Keratinocyte (primary cell): ENCODE results near the gene DNAJB4. TPM values are rescaled to one million over a fixed set of nuclear protein-coding genes. Genes with fewer than 3 reads are reported as not detected.

Experiments
- DNase-seq: peaks from one replicate; pipeline ENCODE4 v3.0.0-alpha.2; 2011; ENCODE audit warnings: low read depth, missing footprints, low spot score
- FAIRE-seq: peaks from 2 replicates; lab custom pipeline; 2011; peaks lifted over from hg19 to GRCh38; lab: Jason Lieb, UNC
- H2AFZ ChIP-seq: 2 replicates; pipeline ENCODE4 v1.6.0; 2012; ENCODE audit warnings: low read length, control low read depth, inconsistent platforms; ENCODE audit not compliant: control insufficient read depth
- H3K27ac ChIP-seq: 2 replicates; pipeline ENCODE4 v1.5.1; 2011; ENCODE audit warnings: low read length; ENCODE audit not compliant: control insufficient read depth, insufficient read depth
- H3K27me3 ChIP-seq: 3 replicates; pipeline ENCODE4 v1.6.0; 2011; ENCODE audit warnings: low read length; ENCODE audit not compliant: control insufficient read depth, insufficient read depth; ENCODE audit errors: extremely low read depth
- H3K36me3 ChIP-seq, 2 experiments: 2 replicates in 1 of 2; 3 replicates in 1 of 2; pipeline ENCODE4 v1.5.1; 2011; ENCODE audit warnings: low read length in 2 of 2, mild to moderate bottlenecking in 1 of 2; ENCODE audit not compliant: control insufficient read depth in 2 of 2, insufficient read depth in 2 of 2; ENCODE audit errors: extremely low read depth in 1 of 2
- H3K4me1 ChIP-seq: 3 replicates; pipeline ENCODE4 v1.5.1; 2011; ENCODE audit warnings: low read length; ENCODE audit not compliant: control insufficient read depth, insufficient read depth; ENCODE audit errors: extremely low read depth
- H3K4me2 ChIP-seq: 3 replicates; pipeline ENCODE4 v1.6.0; 2011; ENCODE audit warnings: low read depth, low read length; ENCODE audit not compliant: control insufficient read depth, insufficient read depth; ENCODE audit errors: extremely low read depth
- H3K4me3 ChIP-seq, 3 experiments: fragments of 200-600 bp in 1 of 3; sonication (generic) in 1 of 3; 2 replicates in 2 of 3; 3 replicates in 1 of 3; pipeline ENCODE4 v1.5.1; 2011 to 2016; ENCODE audit warnings: low read length in 3 of 3, mild to moderate bottlenecking in 3 of 3, control low read depth in 2 of 3, inconsistent platforms in 1 of 3, low read depth in 1 of 3, mixed read lengths in 1 of 3, mixed run types in 1 of 3, moderate library complexity in 1 of 3; ENCODE audit not compliant: control insufficient read depth in 2 of 3, insufficient read depth in 2 of 3; ENCODE audit errors: extremely low read depth in 1 of 3
- H3K79me2 ChIP-seq: 2 replicates; pipeline ENCODE4 v1.6.0; 2012; ENCODE audit warnings: low read length; ENCODE audit not compliant: control insufficient read depth, insufficient read depth
- H3K9ac ChIP-seq: 3 replicates; pipeline ENCODE4 v1.6.0; 2011; ENCODE audit warnings: low read length; ENCODE audit not compliant: control insufficient read depth, insufficient read depth; ENCODE audit errors: extremely low read depth
- H3K9me1 ChIP-seq: 3 replicates; pipeline ENCODE4 v1.6.0; 2011; ENCODE audit warnings: low read length; ENCODE audit not compliant: control insufficient read depth, insufficient read depth; ENCODE audit errors: extremely low read depth
- H3K9me3 ChIP-seq: 2 replicates; pipeline ENCODE4 v1.5.1; 2012; ENCODE audit warnings: low read depth, low read length; ENCODE audit not compliant: control insufficient read depth
- H4K20me1 ChIP-seq: 3 replicates; pipeline ENCODE4 v1.6.0; 2011; ENCODE audit warnings: low read length; ENCODE audit not compliant: control insufficient read depth, insufficient read depth; ENCODE audit errors: extremely low read depth
- CTCF ChIP-seq, 3 experiments: IDR thresholded peaks in 1 of 3; conservative IDR thresholded peaks in 1 of 3; optimal IDR thresholded peaks in 1 of 3; 2 replicates in 2 of 3; 3 replicates in 1 of 3; pipeline versions ENCODE3 to v1.5.1; 2011; ENCODE audit warnings: low read length in 3 of 3, mild to moderate bottlenecking in 3 of 3, moderate library complexity in 2 of 3, control low read depth in 1 of 3, inconsistent platforms in 1 of 3; ENCODE audit not compliant: insufficient read depth in 2 of 3; ENCODE audit errors: extremely low read depth in 1 of 3
- EZH2 ChIP-seq: IDR thresholded peaks from one replicate; pipeline ENCODE4 v1.6.1; 2012; ENCODE audit warnings: inconsistent platforms, mild to moderate bottlenecking, low read length, moderate library complexity
- dilution Hi-C: fragments of 300-500 bp; cut with MboI; formaldehyde crosslinking; loops from one replicate; pipeline ENCODE4 v1.7.0; 2020; ENCODE audit warnings: low sequenced_read_pairs; ENCODE audit not compliant: extremely low pct_ligation_motif_present
- polyA plus RNA-seq, 5 experiments: library from polyadenylated mRNA; depleted of rRNA in 3 of 5; stranded (reverse) in 3 of 5; stranded (forward) in 1 of 5; unstranded in 1 of 5; fragments of >200 nt; gene quantifications; 1 replicate in 1 of 5; 2 replicates in 3 of 5; 3 replicates in 1 of 5; pipeline versions ENCODE4 v1.2.1 to v1.2.3, GENCODE V29; 2011 to 2012; ENCODE audit warnings: missing spikeins in 2 of 5, low read depth in 1 of 5, low replicate concordance in 1 of 5

The DNAJB4 gene
- polyA plus RNA-seq, 1 donor (not counting 4 experiments of a cell fraction or from before 2014, with no cell fraction given) = 30.9 TPM

- no peak for TF ChIP-seq EZH2
- TF ChIP-seq CTCF (optimal IDR thresholded peaks at IDR 0.05 in 1 of 3, IDR thresholded peaks at IDR 0.05 in 1 of 3, conservative IDR thresholded peaks at IDR 0.05 in 1 of 3; ENCODE audit: extremely low read depth in 1 of 3, insufficient read depth in 2 of 3, low read length in 3 of 3) = no peak
- Histone ChIP-seq H3K27ac (peak overlapping the region; percentile 71), H3K9ac (peak overlapping the region; percentile 37), H3K4me3 (no peak overlapping the region), H3K4me1 (peaks cover 11% of the 10 kb centered on the region), H2AFZ (no peak overlapping the region), H3K9me1 (no peaks in the 10 kb centered on the region), H3K4me2 (no peak overlapping the region), H3K36me3 (peaks cover 0 to 2% of the 10 kb centered on the region in 2 experiments), H3K79me2 (peaks cover 47% of the 10 kb centered on the region), H4K20me1 (no peaks in the 10 kb centered on the region), H3K27me3 (no peaks in the 10 kb centered on the region), H3K9me3 (no peaks in the 10 kb centered on the region)
- dilution Hi-C loops = no loop called here
- no peak for DNase-seq
- peak; percentile 53 for FAIRE-seq
These were observed 13.1 kb upstream of the DNAJB4 start for GRCh38 chr1:77991638-77992037.

DNA sequence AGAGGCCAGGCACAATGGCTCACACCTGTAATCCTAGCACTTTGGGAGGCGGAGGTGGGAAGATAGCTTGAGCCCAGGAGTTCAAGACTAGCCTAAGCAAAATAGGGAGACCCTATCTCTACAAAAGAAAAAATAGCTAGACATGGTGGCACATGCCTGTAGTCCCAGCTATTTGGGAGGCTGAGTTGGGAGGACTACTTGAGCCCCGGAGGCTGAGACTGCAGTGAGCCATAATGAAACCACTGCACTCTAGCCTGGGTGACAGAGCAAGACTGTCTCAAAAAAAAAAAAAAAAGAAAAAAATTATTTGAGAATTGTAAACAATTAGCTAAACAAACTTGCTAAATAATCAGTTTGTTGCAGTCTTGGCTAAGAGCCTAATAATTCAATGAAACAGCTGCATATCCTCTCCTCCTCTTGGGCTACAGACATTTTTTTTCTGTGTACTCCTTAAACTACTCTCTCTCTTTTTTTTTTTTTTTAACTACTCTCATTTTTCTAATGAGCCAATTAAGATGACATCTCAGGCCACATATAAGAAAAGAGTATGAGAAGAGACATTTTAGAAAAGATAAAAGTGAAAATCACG lies 10.5 kb upstream of the DNAJB4 start:
- Histone ChIP-seq H3K4me2 (no peak overlapping the region), H3K4me1 (peaks cover 6% of the 10 kb centered on the region), H3K9me1 (no peaks in the 10 kb centered on the region), H3K27ac (no peak overlapping the region), H3K4me3 (no peak overlapping the region), H3K9me3 (no peaks in the 10 kb centered on the region), H3K79me2 (peaks cover 34% of the 10 kb centered on the region), H2AFZ (no peak overlapping the region), H3K36me3 (peaks cover 0 to 2% of the 10 kb centered on the region in 2 experiments), H4K20me1 (no peaks in the 10 kb centered on the region), H3K9ac (no peak overlapping the region), H3K27me3 (no peaks in the 10 kb centered on the region)
- FAIRE-seq (no peak), DNase-seq (no peak)
- TF ChIP-seq EZH2 = no peak
- no peak for TF ChIP-seq CTCF (optimal IDR thresholded peaks at IDR 0.05 in 1 of 3, IDR thresholded peaks at IDR 0.05 in 1 of 3, conservative IDR thresholded peaks at IDR 0.05 in 1 of 3; ENCODE audit: extremely low read depth in 1 of 3, insufficient read depth in 2 of 3, low read length in 3 of 3)
- dilution Hi-C loops = no loop called here
